Raji (cell line): Measurements from ENCODE around the gene SLC35A1.

Experiments used
- POLR2A ChIP-seq: IDR thresholded peaks from 2 replicates; pipeline ENCODE4 v1.6.1; 2011; ENCODE audit warnings: low read depth, low read length, control low read depth; ENCODE audit not compliant: insufficient read depth

SLC35A1 gene

DNA sequence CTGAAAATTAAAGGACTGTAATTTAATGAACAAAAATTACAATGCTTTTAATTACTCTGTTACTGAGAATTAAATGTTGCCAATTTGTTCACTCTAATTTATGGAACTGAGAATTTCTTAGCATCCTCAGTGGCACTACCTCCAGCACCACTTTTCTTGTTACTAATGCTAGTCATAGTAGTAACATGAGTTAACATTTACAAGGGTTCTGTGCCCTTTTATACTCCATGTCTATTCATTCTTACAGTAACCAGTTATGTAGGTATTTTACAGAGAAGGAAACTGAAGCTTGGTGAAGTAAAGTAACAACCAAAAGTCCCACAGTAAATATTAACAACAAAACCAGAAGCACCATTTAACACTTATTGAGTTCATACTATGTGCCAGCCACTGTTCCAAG is 82.7 kb downstream of the SLC35A1 start:
- TF ChIP-seq POLR2A = no peak

DNA sequence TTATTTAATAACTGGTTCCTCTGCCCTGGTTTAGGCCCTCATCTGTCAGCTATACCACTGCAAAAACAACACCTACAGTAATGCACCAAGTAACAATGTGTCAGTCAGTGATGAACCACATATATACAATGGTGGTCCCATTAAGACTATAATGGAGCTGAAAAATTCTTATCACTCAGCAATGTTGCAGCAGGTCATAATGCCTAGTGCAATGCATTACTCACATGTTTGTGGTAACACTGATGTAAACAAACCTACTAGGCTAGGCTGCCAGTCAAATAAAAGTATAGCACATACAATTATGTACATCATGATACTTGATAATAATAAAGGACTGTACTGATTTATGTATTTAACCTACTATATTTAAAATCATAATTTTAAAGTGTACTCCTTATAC is 85.7 kb downstream of the SLC35A1 start:
- no peak for TF ChIP-seq POLR2A

DNA sequence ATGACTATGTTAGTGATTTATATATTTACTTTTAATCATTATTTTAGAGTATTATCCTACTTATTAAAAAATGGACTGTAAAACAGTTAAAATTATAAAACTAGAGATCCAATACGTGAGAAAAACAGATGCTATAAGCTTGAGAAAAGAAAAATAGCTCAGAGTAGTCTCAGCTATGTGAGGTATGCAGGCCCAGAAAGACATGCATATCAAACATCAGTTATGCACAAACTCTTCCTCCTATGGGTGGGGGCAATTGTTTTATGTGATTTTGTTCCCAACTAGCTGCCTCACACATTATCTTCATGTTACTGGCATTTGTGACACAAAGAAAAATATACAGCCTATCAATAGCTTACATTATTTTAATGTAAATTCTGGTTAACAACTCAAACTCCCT is 88.2 kb downstream of the SLC35A1 start:
- no peak for TF ChIP-seq POLR2A
